CD14-positive monocyte (primary cell): Measurements from ENCODE around the gene DAPK2. TPM values are rescaled to one million over a fixed set of nuclear protein-coding genes. Genes with fewer than 3 reads are reported as not detected.

Source experiments
- DNase-seq, 3 donors: peaks; one replicate each; pipeline ENCODE4 v3.0.0-alpha.2; 2011 to 2022
- H2AFZ ChIP-seq: 2 replicates; pipeline ENCODE4 v1.6.0; 2012; ENCODE audit warnings: mild to moderate bottlenecking, low read depth, low read length, inconsistent platforms; ENCODE audit not compliant: insufficient read depth, poor library complexity, severe bottlenecking
- H3K27ac ChIP-seq, 2 donors: 1 replicate in 1 of 2; 2 replicates in 1 of 2; pipeline ENCODE4 v1.5.1; 2012 to 2013; ENCODE audit warnings: low read length in 2 of 2, control low read depth in 1 of 2, inconsistent platforms in 1 of 2, low read depth in 1 of 2, mild to moderate bottlenecking in 1 of 2
- H3K27me3 ChIP-seq, 2 donors: one replicate each; pipeline versions ENCODE4 v1.6.0 to v1.6.1; 2011 to 2013; ENCODE audit warnings: low read length in 2 of 2; ENCODE audit not compliant: control insufficient read depth in 2 of 2, insufficient read depth in 2 of 2
- H3K36me3 ChIP-seq, 2 donors: replicated peaks in 1 of 2; 1 replicate in 1 of 2; 2 replicates in 1 of 2; pipeline versions ENCODE4 v1.5.1 to v1.6.1; 2012 to 2013; ENCODE audit warnings: low read length in 2 of 2, control low read depth in 1 of 2, inconsistent platforms in 1 of 2, mild to moderate bottlenecking in 1 of 2; ENCODE audit not compliant: insufficient read depth in 2 of 2, control insufficient read depth in 1 of 2
- H3K4me1 ChIP-seq, 2 donors: 1 replicate in 1 of 2; 2 replicates in 1 of 2; pipeline versions ENCODE4 v1.5.1 to v1.6.1; 2012 to 2013; ENCODE audit warnings: low read length in 2 of 2, control low read depth in 1 of 2, inconsistent platforms in 1 of 2, mild to moderate bottlenecking in 1 of 2, moderate library complexity in 1 of 2; ENCODE audit not compliant: insufficient read depth in 2 of 2, control insufficient read depth in 1 of 2
- H3K4me2 ChIP-seq: replicated peaks from 2 replicates; pipeline ENCODE3; 2012; ENCODE audit warnings: low read length, moderate library complexity, mild to moderate bottlenecking; ENCODE audit not compliant: poor library complexity, severe bottlenecking; ENCODE audit errors: extremely low read depth
- H3K4me3 ChIP-seq, 3 experiments: fragments of 200-600 bp in 1 of 3; sonication (generic) in 1 of 3; replicated peaks in 1 of 3; 1 replicate in 2 of 3; 2 replicates in 1 of 3; pipeline ENCODE4 v1.5.1; 2011 to 2013; ENCODE audit warnings: low read length in 3 of 3, mild to moderate bottlenecking in 3 of 3, control low read depth in 2 of 3, low read depth in 2 of 3, inconsistent platforms in 1 of 3, moderate library complexity in 1 of 3
- H3K79me2 ChIP-seq: 2 replicates; pipeline ENCODE4 v1.6.0; 2012; ENCODE audit warnings: mild to moderate bottlenecking, control low read depth, inconsistent platforms, low read length, moderate library complexity; ENCODE audit not compliant: insufficient read depth
- H3K9ac ChIP-seq: 2 replicates; pipeline ENCODE4 v1.6.0; 2017; ENCODE audit warnings: low read length, mild to moderate bottlenecking; ENCODE audit not compliant: insufficient read depth, poor library complexity, severe bottlenecking
- H3K9me3 ChIP-seq, 2 donors: replicated peaks in 1 of 2; 1 replicate in 1 of 2; 2 replicates in 1 of 2; pipeline versions ENCODE4 v1.5.1 to v1.6.1; 2012 to 2013; ENCODE audit warnings: low read length in 2 of 2, control low read depth in 1 of 2; ENCODE audit not compliant: control insufficient read depth in 1 of 2, insufficient read depth in 1 of 2
- H4K20me1 ChIP-seq: 2 replicates; pipeline ENCODE4 v1.6.0; 2012; ENCODE audit warnings: mild to moderate bottlenecking, low read length, control low read depth, moderate library complexity; ENCODE audit not compliant: insufficient read depth
- H3K27ac Mint-ChIP-seq, 7 donors: one replicate each; pipeline ENCODE4 v1.8.0; 2020; ENCODE audit warnings: mild to moderate bottlenecking in 7 of 7, mixed read lengths in 7 of 7, moderate library complexity in 6 of 7, inconsistent platforms in 2 of 7
- H3K27me3 Mint-ChIP-seq, 3 donors: one replicate each; pipeline ENCODE4 v1.8.0; 2021 to 2022; ENCODE audit warnings: low read depth in 3 of 3, mild to moderate bottlenecking in 3 of 3, mixed read lengths in 3 of 3, moderate library complexity in 3 of 3, inconsistent platforms in 1 of 3
- H3K36me3 Mint-ChIP-seq, 2 donors: one replicate each; pipeline ENCODE4 v1.8.0; 2020; ENCODE audit warnings: mixed read lengths in 2 of 2, inconsistent platforms in 1 of 2, mild to moderate bottlenecking in 1 of 2
- H3K4me1 Mint-ChIP-seq: one replicate; pipeline ENCODE4 v1.8.0; 2020; ENCODE audit warnings: mild to moderate bottlenecking, mixed read lengths
- H3K4me3 Mint-ChIP-seq, 2 donors: one replicate each; pipeline ENCODE4 v1.8.0; 2020; ENCODE audit warnings: mild to moderate bottlenecking in 2 of 2, mixed read lengths in 2 of 2, moderate library complexity in 1 of 2
- H3K9me3 Mint-ChIP-seq, 7 donors: one replicate each; pipeline ENCODE4 v1.8.0; 2020 to 2022; ENCODE audit warnings: mixed read lengths in 7 of 7, mild to moderate bottlenecking in 6 of 7, moderate library complexity in 6 of 7, inconsistent platforms in 2 of 7
- WGBS: methylation state at CpG from one replicate; pipeline ENCODE4 v1.1.5; 2013; ENCODE audit warnings: missing lambda C conversion rate; ENCODE audit not compliant: insufficient coverage; 5-methylcytosine and 5-hydroxymethylcytosine counted together
- intact Hi-C, 2 donors: fragments of 100-400 bp; cut with micrococcal nuclease; formaldehyde crosslinking; loops; one replicate each; pipeline versions ENCODE4 v1.15.0 to v1.15.1; 2023
- polyA plus RNA-seq, 3 donors: library from polyadenylated mRNA; depleted of rRNA in 1 of 3; unstranded in 2 of 3; stranded (reverse) in 1 of 3; fragments of 300-500 nt in 2 of 3; fragments of >200 nt in 1 of 3; fragmentation: Illumina TruSeq in 2 of 3; gene quantifications; 1 replicate in 2 of 3; 2 replicates in 1 of 3; pipeline ENCODE4 v1.2.3, GENCODE V29; 2012 to 2021
- TF ChIP-seq, protein P1 (sequence below): fragments of 200-600 bp; IDR thresholded peaks from one replicate; pipeline ENCODE4 v1.8.0; 2022; ENCODE audit warnings: antibody characterized with exemption, mild to moderate bottlenecking

Gene DAPK2
- polyA plus RNA-seq, 3 donors = 0.59 to 4.1 (median 2.1) TPM

DNA sequence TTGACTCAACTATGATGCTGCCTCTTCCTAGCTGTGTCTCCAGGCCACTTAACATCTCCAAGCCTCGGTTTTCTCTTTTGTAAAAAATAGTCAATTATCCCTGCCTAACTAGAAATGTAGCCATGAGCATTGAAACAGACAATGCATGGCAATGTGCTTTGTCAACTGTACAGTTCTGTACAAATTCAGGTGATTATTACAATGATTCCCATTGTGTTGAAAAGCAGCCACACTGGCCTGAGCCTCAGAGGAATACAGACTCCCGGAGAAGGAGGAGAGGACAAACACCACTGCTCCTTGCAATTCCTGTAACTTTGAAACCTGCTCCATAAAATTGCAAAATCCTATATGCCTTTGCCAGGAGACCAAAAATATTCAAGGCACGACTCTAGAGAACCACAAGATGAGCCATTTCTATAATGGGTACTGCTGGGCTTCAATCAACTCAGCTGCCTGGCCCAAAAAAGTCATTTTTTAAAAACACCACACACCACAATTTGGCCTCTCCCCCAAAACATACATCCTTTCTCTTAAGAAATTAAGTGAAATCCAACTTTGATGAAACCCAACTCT, 28.6 kb downstream of the DAPK2 start:
- no peak overlapping the region for H3K4me2 ChIP-seq
- H3K27ac Mint-ChIP-seq = no peak overlapping the region

DNA sequence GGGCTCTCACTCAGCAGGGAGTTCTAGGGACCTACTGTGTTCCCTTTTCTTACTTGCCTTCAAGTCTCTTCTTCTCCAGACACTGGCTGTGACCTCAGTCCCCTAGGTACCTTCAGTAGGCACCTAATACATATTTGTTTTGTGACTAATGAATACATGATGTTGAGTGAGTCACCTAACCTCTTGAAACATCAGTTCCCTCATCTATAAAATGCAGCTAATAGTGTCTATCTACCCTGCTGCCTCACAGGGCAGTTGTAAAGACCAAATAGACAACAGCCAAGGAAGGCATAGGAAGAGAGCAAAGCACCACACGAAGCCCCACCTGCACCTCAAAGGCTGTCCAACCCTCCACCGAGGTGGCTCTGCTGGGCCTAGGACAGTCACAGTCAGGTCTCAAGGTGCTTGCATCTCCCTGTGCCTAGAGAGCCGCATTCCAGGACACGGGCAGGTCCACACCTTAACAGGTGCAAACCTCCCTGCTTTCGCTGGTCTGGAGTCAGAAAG, 29.1 kb downstream of the DAPK2 start:
- H2AFZ ChIP-seq = no peak overlapping the region
- 97% methylated on average over 4 of the region's 5 CpGs for WGBS
- H3K27me3 ChIP-seq = no peaks in the 10 kb centered on the region
- Mint-ChIP-seq H3K9me3 (peaks cover 3 to 11% (median 9%) of the 10 kb centered on the region in 7 donors), H3K4me1 (peaks cover 3% of the 10 kb centered on the region), H3K27ac (no peak overlapping the region), H3K4me3 (no peak overlapping the region), H3K36me3 (peaks cover 0 to 6% of the 10 kb centered on the region in 2 donors), H3K27me3 (peaks cover 0 to 2% (median 0%) of the 10 kb centered on the region in 3 donors)
- TF ChIP-seq, protein P1, sequence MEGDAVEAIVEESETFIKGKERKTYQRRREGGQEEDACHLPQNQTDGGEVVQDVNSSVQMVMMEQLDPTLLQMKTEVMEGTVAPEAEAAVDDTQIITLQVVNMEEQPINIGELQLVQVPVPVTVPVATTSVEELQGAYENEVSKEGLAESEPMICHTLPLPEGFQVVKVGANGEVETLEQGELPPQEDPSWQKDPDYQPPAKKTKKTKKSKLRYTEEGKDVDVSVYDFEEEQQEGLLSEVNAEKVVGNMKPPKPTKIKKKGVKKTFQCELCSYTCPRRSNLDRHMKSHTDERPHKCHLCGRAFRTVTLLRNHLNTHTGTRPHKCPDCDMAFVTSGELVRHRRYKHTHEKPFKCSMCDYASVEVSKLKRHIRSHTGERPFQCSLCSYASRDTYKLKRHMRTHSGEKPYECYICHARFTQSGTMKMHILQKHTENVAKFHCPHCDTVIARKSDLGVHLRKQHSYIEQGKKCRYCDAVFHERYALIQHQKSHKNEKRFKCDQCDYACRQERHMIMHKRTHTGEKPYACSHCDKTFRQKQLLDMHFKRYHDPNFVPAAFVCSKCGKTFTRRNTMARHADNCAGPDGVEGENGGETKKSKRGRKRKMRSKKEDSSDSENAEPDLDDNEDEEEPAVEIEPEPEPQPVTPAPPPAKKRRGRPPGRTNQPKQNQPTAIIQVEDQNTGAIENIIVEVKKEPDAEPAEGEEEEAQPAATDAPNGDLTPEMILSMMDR = no peak
- H3K4me1 ChIP-seq = peaks cover 0 to under 1% of the 10 kb centered on the region in 2 donors
- H3K9me3 ChIP-seq = peaks cover 0 to 13% of the 10 kb centered on the region in 2 donors
- DNase-seq = peak in 1 of 3 donors; percentile 20
- no peak overlapping the region for H3K27ac ChIP-seq
- H3K79me2 ChIP-seq = no peaks in the 10 kb centered on the region
- H3K4me3 ChIP-seq = no peak overlapping the region
- no peaks in the 10 kb centered on the region for H3K36me3 ChIP-seq
- no peak overlapping the region for H3K9ac ChIP-seq
- H3K4me2 ChIP-seq = no peak overlapping the region
- intact Hi-C loops = no loop called here
- no peaks in the 10 kb centered on the region for H4K20me1 ChIP-seq

More for the DNA sequence above, 28.6 kb downstream of the DAPK2 start:
- Histone ChIP-seq H4K20me1 (no peaks in the 10 kb centered on the region), H3K4me3 (no peak overlapping the region), H3K4me1 (no peaks in the 10 kb centered on the region), H2AFZ (no peak overlapping the region), H3K9ac (no peak overlapping the region), H3K27ac (no peak overlapping the region), H3K79me2 (no peaks in the 10 kb centered on the region), H3K36me3 (no peaks in the 10 kb centered on the region), H3K9me3 (peaks cover 0 to 13% of the 10 kb centered on the region in 2 donors), H3K27me3 (no peaks in the 10 kb centered on the region)
- no peak for DNase-seq
- TF ChIP-seq, protein P1 = no peak
- Mint-ChIP-seq H3K4me3 (no peak overlapping the region), H3K27me3 (peaks cover 0 to 2% (median 0%) of the 10 kb centered on the region in 3 donors), H3K36me3 (peaks cover 0 to 6% of the 10 kb centered on the region in 2 donors), H3K9me3 (peaks cover 3 to 11% (median 9%) of the 10 kb centered on the region in 7 donors), H3K4me1 (peaks cover 3% of the 10 kb centered on the region)
- intact Hi-C loops = no loop called here
- 42% methylated on average over 1 of the region's 3 CpGs for WGBS
